B cell (primary cell): ENCODE measurements around the gene INHBA. TPM values are rescaled to one million over a fixed set of nuclear protein-coding genes. Genes with fewer than 3 reads are reported as not detected.

Experiments
- ATAC-seq: fragments of 200-7000 bp; cut with Tn5 transposase; one replicate; pipeline ENCODE4 v1.10.0; 2021; ENCODE audit warnings: low read depth, mild to moderate bottlenecking, moderate number of reproducible peaks, moderate library complexity
- CTCF ChIA-PET: fragments of 350-600 bp; sonication (Branson Sonifier 250); formaldehyde crosslinking; loops from one replicate; lab custom pipeline; 2021; ENCODE audit warnings: antibody characterized with exemption, inconsistent platforms; lab: Charles Lee
- POLR2A ChIA-PET: fragments of 350-600 bp; sonication (Branson Sonifier 250); formaldehyde crosslinking; loops from one replicate; lab custom pipeline; 2021; ENCODE audit warnings: antibody characterized with exemption; lab: Charles Lee
- DNase-seq: peaks from one replicate; pipeline ENCODE4 v3.0.0; 2013
- H2AFZ ChIP-seq: 2 replicates; pipeline ENCODE4 v1.6.1; 2012; ENCODE audit warnings: mild to moderate bottlenecking, low read depth, low read length; ENCODE audit not compliant: insufficient read depth, poor library complexity, severe bottlenecking
- H3K27ac ChIP-seq, 2 donors: 1 replicate in 1 of 2; 2 replicates in 1 of 2; pipeline ENCODE4 v1.5.1; 2012 to 2013; ENCODE audit warnings: low read length in 2 of 2, mild to moderate bottlenecking in 2 of 2, moderate library complexity in 1 of 2
- H3K27me3 ChIP-seq, 4 experiments: fragments of 200-600 bp in 1 of 4; sonication (generic) in 1 of 4; replicated peaks in 1 of 4; 1 replicate in 2 of 4; 2 replicates in 2 of 4; pipeline versions ENCODE4 v1.6.1 to v1.7.0; 2013 to 2016; ENCODE audit warnings: low read length in 3 of 4, mild to moderate bottlenecking in 2 of 4, mixed read lengths in 1 of 4, moderate library complexity in 1 of 4; ENCODE audit not compliant: insufficient read depth in 4 of 4, control insufficient read depth in 3 of 4; ENCODE audit errors: control extremely low read depth in 1 of 4
- H3K36me3 ChIP-seq, 2 experiments: replicated peaks in 1 of 2; 1 replicate in 1 of 2; 2 replicates in 1 of 2; pipeline versions ENCODE4 v1.6.1 to v1.7.1; 2013; ENCODE audit warnings: low read length in 1 of 2; ENCODE audit not compliant: insufficient read depth in 2 of 2, control insufficient read depth in 1 of 2; ENCODE audit errors: control extremely low read depth in 1 of 2, extremely low read depth in 1 of 2
- H3K4me1 ChIP-seq, 2 donors: fragments of 200-600 bp in 1 of 2; sonication (generic) in 1 of 2; 1 replicate in 1 of 2; 2 replicates in 1 of 2; pipeline versions ENCODE4 v1.5.1 to v1.6.1; 2013 to 2017; ENCODE audit warnings: low read length in 2 of 2; ENCODE audit not compliant: control insufficient read depth in 2 of 2, insufficient read depth in 2 of 2
- H3K4me2 ChIP-seq: replicated peaks from 2 replicates; pipeline ENCODE3; 2012; ENCODE audit warnings: mild to moderate bottlenecking, low read depth, low read length; ENCODE audit not compliant: poor library complexity, severe bottlenecking
- H3K4me3 ChIP-seq, 5 experiments: fragments of 200-600 bp in 1 of 5; sonication (generic) in 1 of 5; 1 replicate in 3 of 5; 2 replicates in 2 of 5; pipeline versions ENCODE4 v1.5.1 to v1.7.0; 2011 to 2016; ENCODE audit warnings: low read length in 4 of 5, mild to moderate bottlenecking in 4 of 5, low read depth in 2 of 5, control low read depth in 1 of 5, moderate library complexity in 1 of 5; ENCODE audit not compliant: insufficient read depth in 1 of 5; ENCODE audit errors: control extremely low read depth in 1 of 5, extremely low read depth in 1 of 5
- H3K79me2 ChIP-seq: fragments of 200-600 bp; sonication (generic); one replicate; pipeline ENCODE4 v1.6.0; 2016; ENCODE audit warnings: low read length; ENCODE audit not compliant: control insufficient read depth, insufficient read depth
- H3K9ac ChIP-seq: fragments of 200-600 bp; sonication (generic); 2 replicates; pipeline ENCODE4 v1.6.1; 2017; ENCODE audit warnings: mild to moderate bottlenecking, low read length, moderate library complexity
- H3K9me3 ChIP-seq, 3 donors: one replicate each; pipeline versions ENCODE4 v1.6.1 to v1.7.1; 2013; ENCODE audit warnings: low read length in 2 of 3; ENCODE audit not compliant: control insufficient read depth in 2 of 3, insufficient read depth in 1 of 3; ENCODE audit errors: control extremely low read depth in 1 of 3
- H4K20me1 ChIP-seq: 2 replicates; pipeline ENCODE4 v1.6.0; 2012; ENCODE audit warnings: mild to moderate bottlenecking, low read length; ENCODE audit not compliant: insufficient read depth, control insufficient read depth, poor library complexity, severe bottlenecking
- H3K27ac Mint-ChIP-seq: one replicate; pipeline ENCODE4 v1.8.0; 2021; ENCODE audit warnings: mixed read lengths
- H3K27me3 Mint-ChIP-seq: one replicate; pipeline ENCODE4 v1.8.0; 2021; ENCODE audit warnings: mixed read lengths
- H3K4me1 Mint-ChIP-seq: one replicate; pipeline ENCODE4 v1.8.0; 2021; ENCODE audit warnings: mixed read lengths
- H3K4me3 Mint-ChIP-seq: one replicate; pipeline ENCODE4 v1.8.0; 2021; ENCODE audit warnings: mixed read lengths
- H3K9me3 Mint-ChIP-seq: one replicate; pipeline ENCODE4 v1.8.0; 2022; ENCODE audit warnings: mixed read lengths; ENCODE audit not compliant: insufficient read depth
- CTCF ChIP-seq: fragments of 200-600 bp; IDR thresholded peaks from one replicate; pipeline ENCODE4 v1.8.0; 2022; ENCODE audit warnings: antibody characterized with exemption, mild to moderate bottlenecking
- EZH2 ChIP-seq: IDR thresholded peaks from 2 replicates; pipeline ENCODE4 v1.6.1; 2012; ENCODE audit warnings: borderline replicate concordance, low read depth, mild to moderate bottlenecking, moderate library complexity, low read length; ENCODE audit not compliant: insufficient read depth, poor library complexity, severe bottlenecking
- WGBS: methylation state at CpG from one replicate; pipeline ENCODE4 v1.1.5; 2013; ENCODE audit warnings: missing lambda C conversion rate; ENCODE audit not compliant: insufficient coverage; 5-methylcytosine and 5-hydroxymethylcytosine counted together
- intact Hi-C: fragments of 100-400 bp; cut with micrococcal nuclease; formaldehyde crosslinking; loops from one replicate; pipeline ENCODE4 v1.10.0; 2022
- polyA plus RNA-seq: library from polyadenylated mRNA; depleted of rRNA; stranded (reverse); fragments of >200 nt; gene quantifications from 2 replicates; pipeline ENCODE4 v1.2.3, GENCODE V29; 2012
- total RNA-seq, 2 donors: library from RNA; stranded (reverse); fragments of 120-200 nt in 1 of 2; gene quantifications; 1 replicate in 1 of 2; 2 replicates in 1 of 2; pipeline versions ENCODE4 v1.2.3 to v1.2.4, GENCODE V29; 2013 to 2022

Gene INHBA
- total and polyA plus RNA-seq, 2 donors (not counting 1 experiment from before 2014, with no cell fraction given), result not detected

GRCh38 chr7:41701068-41701941, 1.6 kb downstream of the INHBA start:
- Histone ChIP-seq H3K9ac (no peak overlapping the region), H4K20me1 (no peaks in the 10 kb centered on the region), H3K9me3 (no peaks in the 10 kb centered on the region), H3K27ac (no peak overlapping the region), H3K4me1 (peaks cover 24 to 26% of the 10 kb centered on the region in 2 donors), H2AFZ (no peak overlapping the region), H3K4me3 (no peak overlapping the region), H3K36me3 (no peaks in the 10 kb centered on the region), H3K27me3 (peaks cover 0 to 29% (median 19%) of the 10 kb centered on the region in 4 experiments), H3K4me2 (no peak overlapping the region), H3K79me2 (no peaks in the 10 kb centered on the region)
- ChIA-PET POLR2A (no interaction called here), CTCF (no interaction called here)
- ATAC-seq (no peak), DNase-seq (no peak)
- peaks cover 52% of the 10 kb centered on the region for H3K27me3 Mint-ChIP-seq
- no peak overlapping the region for H3K4me3 Mint-ChIP-seq
- TF ChIP-seq EZH2 (no peak), CTCF (no peak)
- H3K9me3 Mint-ChIP-seq, result no peaks in the 10 kb centered on the region
- H3K27ac Mint-ChIP-seq, result no peak overlapping the region
- intact Hi-C loops, result no loop called here
- H3K4me1 Mint-ChIP-seq, result peaks cover 37% of the 10 kb centered on the region
- WGBS, result 100% methylated on average over 6 of the region's 13 CpGs

- ATAC-seq, result no peak
- H2AFZ ChIP-seq, result peak overlapping the region; percentile 56
- H3K27ac Mint-ChIP-seq, result no peak overlapping the region
- H3K4me3 ChIP-seq, result peak overlapping the region in 1 of 5 experiments; percentile 41
- H3K27ac ChIP-seq, result no peak overlapping the region
- ChIA-PET POLR2A (no interaction called here), CTCF (interaction anchor here (1.3 kb wide), 1 partner anchor 11 kb away, joined by 4 read pairs; no protein-coding TSS in a partner anchor)
- H3K9ac ChIP-seq, result no peak overlapping the region
- peaks cover 64% of the 10 kb centered on the region for H3K27me3 Mint-ChIP-seq
- no peaks in the 10 kb centered on the region for H4K20me1 ChIP-seq
- TF ChIP-seq CTCF, result no peak
- TF ChIP-seq EZH2, result no peak
- H3K9me3 ChIP-seq, result no peaks in the 10 kb centered on the region
- 15% methylated on average over 11 of the region's 18 CpGs for WGBS
- H3K4me1 ChIP-seq, result peaks cover 17 to 19% of the 10 kb centered on the region in 2 donors
- peaks cover 0 to 29% (median 21%) of the 10 kb centered on the region in 4 experiments for H3K27me3 ChIP-seq
- intact Hi-C loops, result no loop called here
- peaks cover 28% of the 10 kb centered on the region for H3K4me1 Mint-ChIP-seq
- H3K4me2 ChIP-seq, result peak overlapping the region; percentile 57
- H3K79me2 ChIP-seq, result no peaks in the 10 kb centered on the region
- H3K9me3 Mint-ChIP-seq, result no peaks in the 10 kb centered on the region
- peak; percentile 27 for DNase-seq
- H3K36me3 ChIP-seq, result no peaks in the 10 kb centered on the region
- H3K4me3 Mint-ChIP-seq, result peak overlapping the region; percentile 74
These were observed 2.8 kb downstream of the INHBA start for GRCh38 chr7:41700044-41700471.
